ENCODE results near the gene AMER1. TPM values are rescaled to one million over a fixed set of nuclear protein-coding genes. Genes with fewer than 3 reads are reported as not detected.

The AMER1 gene
- total and polyA plus RNA-seq, 7 donors: 1.2 to 7.5 (median 4.3) TPM

DNA sequence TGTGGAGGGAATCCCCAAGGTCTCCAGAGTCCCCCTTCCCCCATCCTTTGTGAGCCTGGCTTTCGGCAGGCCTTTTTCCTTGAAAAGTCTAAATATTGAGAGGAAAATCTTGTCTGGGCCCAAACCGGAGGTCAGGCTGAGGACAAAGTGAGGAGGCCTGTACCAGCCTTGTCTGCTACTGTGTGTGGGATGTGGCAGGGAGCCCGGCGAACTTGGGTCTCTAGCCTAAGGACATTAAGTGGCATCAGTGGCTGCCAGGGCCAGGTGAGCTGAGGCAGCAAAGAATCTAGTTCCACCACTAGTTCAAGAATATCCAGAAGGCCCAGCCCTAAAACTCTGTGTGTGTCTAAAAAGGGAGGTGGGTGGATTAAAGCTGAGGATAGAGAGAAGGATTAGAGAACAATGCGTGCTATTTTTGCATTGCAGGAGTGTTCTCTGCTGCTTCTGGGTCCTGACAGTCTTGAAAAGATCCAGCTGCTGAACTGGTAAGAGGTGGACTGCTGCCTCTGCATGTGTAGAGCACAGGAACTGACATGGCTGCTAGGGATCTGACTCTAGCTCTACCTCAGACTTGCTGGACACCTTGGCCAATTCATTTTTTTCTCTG, 1.2 kb upstream of the AMER1 start:
- Histone ChIP-seq H3K4me1 (peaks cover 0 to 35% (median 23%) of the 10 kb centered on the region in 4 donors), H3K4me3 (peak overlapping the region; percentile 53 to 72 (median 68)), H3K36me3 (no peaks in the 10 kb centered on the region), H3K27ac (peak overlapping the region; percentile 90 to 94 (median 93)), H3K9me3 (no peaks in the 10 kb centered on the region), H3K27me3 (no peaks in the 10 kb centered on the region)
- TF ChIP-seq POLR2A (IDR thresholded peaks at IDR 0.05): no peak
- peak in 1 of 4 donors; percentile 31 for TF ChIP-seq POLR2AphosphoS5 (IDR thresholded peaks at IDR 0.05)
- TF ChIP-seq, protein P1, sequence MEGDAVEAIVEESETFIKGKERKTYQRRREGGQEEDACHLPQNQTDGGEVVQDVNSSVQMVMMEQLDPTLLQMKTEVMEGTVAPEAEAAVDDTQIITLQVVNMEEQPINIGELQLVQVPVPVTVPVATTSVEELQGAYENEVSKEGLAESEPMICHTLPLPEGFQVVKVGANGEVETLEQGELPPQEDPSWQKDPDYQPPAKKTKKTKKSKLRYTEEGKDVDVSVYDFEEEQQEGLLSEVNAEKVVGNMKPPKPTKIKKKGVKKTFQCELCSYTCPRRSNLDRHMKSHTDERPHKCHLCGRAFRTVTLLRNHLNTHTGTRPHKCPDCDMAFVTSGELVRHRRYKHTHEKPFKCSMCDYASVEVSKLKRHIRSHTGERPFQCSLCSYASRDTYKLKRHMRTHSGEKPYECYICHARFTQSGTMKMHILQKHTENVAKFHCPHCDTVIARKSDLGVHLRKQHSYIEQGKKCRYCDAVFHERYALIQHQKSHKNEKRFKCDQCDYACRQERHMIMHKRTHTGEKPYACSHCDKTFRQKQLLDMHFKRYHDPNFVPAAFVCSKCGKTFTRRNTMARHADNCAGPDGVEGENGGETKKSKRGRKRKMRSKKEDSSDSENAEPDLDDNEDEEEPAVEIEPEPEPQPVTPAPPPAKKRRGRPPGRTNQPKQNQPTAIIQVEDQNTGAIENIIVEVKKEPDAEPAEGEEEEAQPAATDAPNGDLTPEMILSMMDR (IDR thresholded peaks at IDR 0.05): no peak
- TF ChIP-seq EP300 (IDR thresholded peaks at IDR 0.05): no peak
- 18 to 46% methylated on average over 5 of the region's 5 CpGs for WGBS, 2 donors
- peak; percentile 66 for DNase-seq
- intact Hi-C loops (cut with DNase I): loop anchor here (2.0 to 10.0 kb wide), 5 partner anchors 112 to 1326 kb away; partner anchors contain the start of genes LAS1L and MTMR8

DNA sequence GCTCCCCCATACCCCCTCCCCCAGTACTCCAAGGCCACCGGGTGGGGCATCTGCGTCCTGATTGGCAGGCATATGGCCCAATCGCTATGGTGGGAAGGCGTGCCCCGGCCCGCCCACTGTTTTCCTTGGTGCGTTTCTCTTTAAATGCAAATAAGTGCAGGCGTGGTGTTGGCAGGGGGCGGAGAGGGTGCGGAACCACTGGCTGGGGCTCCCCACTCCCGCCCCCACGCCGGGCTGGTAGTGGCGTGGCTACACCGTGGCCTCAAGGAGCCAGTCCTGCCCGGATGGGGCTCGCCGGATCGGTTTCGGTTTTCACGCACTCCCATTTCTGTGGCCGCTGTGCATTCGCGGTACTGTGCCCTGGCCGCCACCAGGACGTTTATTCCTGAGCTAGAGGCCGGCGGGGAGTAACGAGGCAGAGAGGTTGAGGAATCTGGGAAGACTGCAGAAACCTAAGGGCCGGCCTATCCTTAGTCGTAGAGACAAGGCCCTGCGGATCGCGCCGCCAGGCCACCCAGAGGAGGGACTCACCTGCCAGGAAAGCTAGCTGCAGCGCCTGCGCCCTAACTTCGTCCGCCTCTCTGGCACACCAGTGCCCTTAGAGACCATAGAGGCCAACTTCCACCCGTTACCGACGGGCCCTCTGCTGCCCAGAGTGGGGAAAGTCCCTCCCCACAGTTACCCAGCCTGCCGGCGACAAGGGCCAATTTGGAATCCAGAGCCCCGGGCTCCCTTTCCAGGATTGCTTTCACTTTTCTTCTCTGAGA, 410 bp upstream of the AMER1 start:
- intact Hi-C loops (cut with DNase I): loop anchor here (2.0 to 10.0 kb wide), 5 partner anchors 111 to 1326 kb away; partner anchors contain the start of genes LAS1L and MTMR8
- no peaks in the 10 kb centered on the region for H3K9me3 ChIP-seq

DNA sequence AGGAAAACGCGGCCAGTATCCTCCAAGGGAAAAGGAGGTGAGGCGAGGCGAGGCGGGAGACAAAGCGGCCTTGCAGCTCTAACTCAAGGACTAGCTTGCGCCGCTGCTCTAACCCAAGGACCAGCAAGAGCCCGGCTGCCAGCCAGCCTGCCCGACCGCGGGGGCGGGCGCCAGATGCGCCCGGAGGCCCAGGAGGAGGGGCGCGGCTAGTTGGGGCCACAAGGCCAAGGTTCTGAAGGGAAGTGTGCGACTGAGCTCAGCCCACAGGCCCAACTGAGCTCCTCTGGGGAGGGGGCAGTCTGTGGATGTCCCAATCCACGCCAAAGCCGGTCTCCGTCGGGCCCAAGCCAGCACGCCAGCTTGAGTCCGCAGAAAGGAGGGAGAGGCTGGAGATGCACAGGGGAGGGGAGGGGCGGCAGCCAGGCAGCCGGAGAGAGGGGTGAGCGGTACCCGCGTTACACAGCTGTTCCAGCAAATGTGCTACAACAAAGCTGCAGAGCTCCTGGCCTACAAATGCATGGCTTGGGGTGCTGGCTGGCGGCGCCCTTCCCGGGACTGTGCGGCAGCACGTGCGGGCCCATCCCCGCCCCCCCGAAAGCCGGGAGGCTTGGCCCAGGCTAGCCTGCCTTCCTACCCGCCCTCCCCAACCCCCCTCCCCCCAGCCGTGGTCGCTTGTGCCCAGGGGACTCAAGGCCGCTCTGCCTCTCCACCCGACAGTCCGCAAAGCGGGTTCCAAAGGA, 637 bp downstream of the AMER1 start:
- intact Hi-C loops (cut with DNase I): loop anchor here (5.0 to 10.0 kb wide), 4 partner anchors 110 to 1327 kb away; partner anchors contain the start of gene LAS1L
- Histone ChIP-seq H3K27me3 (no peaks in the 10 kb centered on the region), H3K4me3 (peak overlapping the region; percentile 53 to 72 (median 68)), H3K36me3 (no peaks in the 10 kb centered on the region), H3K4me1 (peaks cover 0 to 35% (median 23%) of the 10 kb centered on the region in 4 donors), H3K27ac (peak overlapping the region; percentile 90 to 94 (median 93)), H3K9me3 (no peaks in the 10 kb centered on the region)
- DNase-seq: peak; percentile 71
- WGBS, 2 donors: 1 to 2% methylated on average over 45 to 46 of the region's 46 CpGs
- TF ChIP-seq, protein P1 (IDR thresholded peaks at IDR 0.05): no peak

More for the DNA sequence above, 410 bp upstream of the AMER1 start:
- WGBS, 2 donors: 0% methylated on average over 45 of the region's 45 CpGs
- H3K27me3 ChIP-seq: no peaks in the 10 kb centered on the region
- DNase-seq: peak; percentile 97
- H3K4me3 ChIP-seq: peak overlapping the region; percentile 53 to 72 (median 68)
- H3K36me3 ChIP-seq: no peaks in the 10 kb centered on the region
- H3K4me1 ChIP-seq: peaks cover 0 to 35% (median 23%) of the 10 kb centered on the region in 4 donors
- TF ChIP-seq POLR2AphosphoS5 (IDR thresholded peaks at IDR 0.05): peak; percentile 81 to 90 (median 88)
- TF ChIP-seq EP300 (IDR thresholded peaks at IDR 0.05): no peak
- TF ChIP-seq, protein P1 (IDR thresholded peaks at IDR 0.05): peak in 1 of 4 experiments; percentile 18
- TF ChIP-seq POLR2A (IDR thresholded peaks at IDR 0.05): peak; percentile 69 to 71
- H3K27ac ChIP-seq: peak overlapping the region; percentile 90 to 94 (median 93)

DNA sequence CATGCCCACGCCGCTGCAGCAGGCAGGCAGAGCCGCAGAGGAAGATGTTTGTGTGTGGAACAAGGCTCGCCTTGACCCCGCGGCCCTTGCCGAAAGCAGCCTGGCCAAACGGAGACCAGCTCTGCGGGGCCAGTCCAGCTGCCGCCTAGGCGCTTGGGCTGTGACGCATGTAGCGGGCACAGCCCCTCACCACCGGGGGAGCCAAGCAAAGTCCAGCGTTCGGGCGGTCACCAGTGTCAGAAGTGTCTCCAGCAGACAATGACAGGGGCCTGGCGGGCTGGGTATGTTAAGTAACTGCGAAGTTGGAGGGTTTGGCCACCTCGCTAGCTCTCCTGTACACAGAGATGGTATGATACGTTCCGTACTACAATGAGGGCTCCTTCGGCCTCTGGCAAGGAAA, 1.3 kb downstream of the AMER1 start:
- DNase-seq: peak; percentile 69
- peak overlapping the region; percentile 90 to 94 (median 93) for H3K27ac ChIP-seq
- intact Hi-C loops (cut with DNase I): loop anchor here (10.0 kb wide), 2 partner anchors 109 to 449 kb away; a partner anchor contains a TSS
- peak overlapping the region; percentile 53 to 72 (median 68) for H3K4me3 ChIP-seq
- H3K4me1 ChIP-seq: peaks cover 0 to 35% (median 23%) of the 10 kb centered on the region in 4 donors
- H3K36me3 ChIP-seq: no peaks in the 10 kb centered on the region
- TF ChIP-seq, protein P1 (IDR thresholded peaks at IDR 0.05): no peak
- no peak for TF ChIP-seq POLR2A (IDR thresholded peaks at IDR 0.05)
- no peak for TF ChIP-seq POLR2AphosphoS5 (IDR thresholded peaks at IDR 0.05)
- TF ChIP-seq EP300 (IDR thresholded peaks at IDR 0.05): no peak
- no peaks in the 10 kb centered on the region for H3K9me3 ChIP-seq
- WGBS, 2 donors: 8 to 45% methylated on average over 23 of the region's 23 CpGs
- no peaks in the 10 kb centered on the region for H3K27me3 ChIP-seq
